Measurements from ENCODE around the gene JDP2. TPM values are rescaled to one million over a fixed set of nuclear protein-coding genes. Genes with fewer than 3 reads are reported as not detected.

Gene JDP2
- total and polyA plus RNA-seq, 12 donors = 6.8 to 59.8 (median 31.8) TPM

DNA sequence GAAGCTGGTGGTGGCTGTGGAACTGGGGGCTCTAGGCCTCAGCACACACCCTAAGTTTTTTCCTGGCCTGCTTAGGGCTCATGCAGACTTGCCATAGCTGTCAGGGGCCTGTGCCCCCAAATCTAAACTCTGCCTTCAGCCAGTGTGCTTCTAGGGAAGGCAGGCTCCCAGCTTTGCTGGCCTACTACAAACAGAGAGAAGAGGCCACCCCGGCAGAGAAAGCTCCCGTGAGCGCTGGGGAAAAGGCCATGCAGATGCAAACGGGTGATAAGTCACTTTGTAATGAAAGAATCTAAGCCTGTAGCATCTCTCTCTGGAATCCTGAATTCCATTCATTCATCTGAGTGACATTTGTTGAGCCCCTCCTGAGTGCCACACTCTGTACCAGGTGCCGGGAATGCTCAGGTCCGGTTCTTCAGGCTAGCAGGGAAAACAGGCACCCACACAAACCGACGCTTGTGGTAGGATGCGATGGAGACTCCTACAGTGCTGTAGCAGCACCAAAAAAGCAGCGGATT is 29.9 kb downstream of the JDP2 start:
- Histone ChIP-seq H3K27me3 (no peaks in the 10 kb centered on the region), H3K4me1 (replicated peaks in 1 of 2) (peaks cover 21 to 40% of the 10 kb centered on the region in 2 donors), H3K4me3 (no peak overlapping the region), H3K9me3 (replicated peaks in 1 of 3) (no peaks in the 10 kb centered on the region), H3K27ac (no peak overlapping the region), H3K36me3 (replicated peaks in 1 of 2) (peaks cover 0 to 17% of the 10 kb centered on the region in 2 donors)
- intact Hi-C loops (cut with DNase I) = no loop called here
- WGBS, 4 donors = 91 to 94% (median 93%) methylated on average over 9 to 10 of the region's 10 CpGs
- DNase-seq = no peak
- TF ChIP-seq, protein P1, sequence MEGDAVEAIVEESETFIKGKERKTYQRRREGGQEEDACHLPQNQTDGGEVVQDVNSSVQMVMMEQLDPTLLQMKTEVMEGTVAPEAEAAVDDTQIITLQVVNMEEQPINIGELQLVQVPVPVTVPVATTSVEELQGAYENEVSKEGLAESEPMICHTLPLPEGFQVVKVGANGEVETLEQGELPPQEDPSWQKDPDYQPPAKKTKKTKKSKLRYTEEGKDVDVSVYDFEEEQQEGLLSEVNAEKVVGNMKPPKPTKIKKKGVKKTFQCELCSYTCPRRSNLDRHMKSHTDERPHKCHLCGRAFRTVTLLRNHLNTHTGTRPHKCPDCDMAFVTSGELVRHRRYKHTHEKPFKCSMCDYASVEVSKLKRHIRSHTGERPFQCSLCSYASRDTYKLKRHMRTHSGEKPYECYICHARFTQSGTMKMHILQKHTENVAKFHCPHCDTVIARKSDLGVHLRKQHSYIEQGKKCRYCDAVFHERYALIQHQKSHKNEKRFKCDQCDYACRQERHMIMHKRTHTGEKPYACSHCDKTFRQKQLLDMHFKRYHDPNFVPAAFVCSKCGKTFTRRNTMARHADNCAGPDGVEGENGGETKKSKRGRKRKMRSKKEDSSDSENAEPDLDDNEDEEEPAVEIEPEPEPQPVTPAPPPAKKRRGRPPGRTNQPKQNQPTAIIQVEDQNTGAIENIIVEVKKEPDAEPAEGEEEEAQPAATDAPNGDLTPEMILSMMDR (IDR thresholded peaks at IDR 0.05) = no peak
- TF ChIP-seq POLR2A (IDR thresholded peaks at IDR 0.05) = no peak

DNA sequence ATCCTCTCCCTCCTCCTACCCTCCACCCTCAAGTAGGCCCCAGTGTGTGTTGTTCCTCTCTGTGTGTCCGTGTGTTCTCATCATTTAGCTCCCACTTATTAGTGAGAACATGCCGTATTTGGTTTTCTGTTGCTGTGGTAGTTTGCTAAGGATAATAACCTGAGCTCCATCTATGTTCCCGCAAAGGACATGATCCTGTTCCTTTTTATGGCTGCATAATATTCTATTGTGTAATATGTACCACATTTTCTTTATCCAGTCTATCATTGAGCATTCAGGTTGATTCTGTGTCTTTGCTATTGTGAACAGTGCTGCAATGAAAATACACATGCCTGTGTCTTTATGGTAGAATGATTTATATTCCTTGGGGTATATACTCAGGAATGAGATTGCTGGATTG is 30.5 kb downstream of the JDP2 start:
- H3K36me3 ChIP-seq (replicated peaks in 1 of 2) = peaks cover 0 to 23% of the 10 kb centered on the region in 2 donors
- WGBS, 4 donors = 62 to 100% (median 90%) methylated on average over 3 of the region's 3 CpGs
- intact Hi-C loops (cut with DNase I) = no loop called here
- no peak for TF ChIP-seq POLR2A (IDR thresholded peaks at IDR 0.05)
- TF ChIP-seq, protein P1 (IDR thresholded peaks at IDR 0.05) = no peak
- no peak overlapping the region for H3K4me3 ChIP-seq
- peaks cover 15 to 34% of the 10 kb centered on the region in 2 donors for H3K4me1 ChIP-seq (replicated peaks in 1 of 2)
- no peaks in the 10 kb centered on the region for H3K9me3 ChIP-seq (replicated peaks in 1 of 3)
- no peaks in the 10 kb centered on the region for H3K27me3 ChIP-seq
- H3K27ac ChIP-seq = peak overlapping the region in 1 of 5 donors; percentile 85
- DNase-seq = no peak

DNA sequence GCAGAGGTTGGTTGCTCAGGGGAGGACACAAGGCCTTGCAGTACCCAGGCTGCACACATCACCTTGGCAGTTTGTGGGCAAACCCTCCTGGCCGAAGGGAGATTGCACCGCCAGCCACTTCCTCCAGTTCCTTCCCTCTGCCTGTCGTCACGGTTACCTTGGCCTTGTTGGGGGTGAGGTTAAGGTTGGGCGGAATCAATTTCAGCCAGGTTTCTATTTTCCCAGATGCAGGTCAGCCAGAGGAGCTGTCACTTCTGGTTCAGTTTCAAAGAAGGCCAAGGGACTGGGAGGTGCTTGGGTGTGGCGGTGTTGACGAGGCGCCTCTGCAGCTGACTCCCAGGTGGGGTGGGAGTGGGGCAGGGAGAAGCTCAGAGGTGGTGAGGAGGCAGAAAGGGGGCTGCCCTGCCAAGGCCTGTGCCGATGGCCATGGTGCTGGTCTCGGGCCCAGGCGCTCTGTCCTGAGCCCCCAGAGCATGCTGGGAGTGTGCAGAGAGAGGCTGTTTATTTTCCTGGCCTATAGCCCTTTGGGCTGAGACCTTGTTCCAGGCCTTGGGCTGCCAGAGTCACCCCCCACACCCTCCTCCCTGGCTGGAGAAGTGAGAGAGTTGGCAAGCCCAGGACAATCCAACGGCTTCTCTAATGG is 31.4 kb downstream of the JDP2 start:
- WGBS, 4 donors = 26 to 41% (median 28%) methylated on average over 10 to 12 of the region's 12 CpGs
- no peaks in the 10 kb centered on the region for H3K9me3 ChIP-seq (replicated peaks in 1 of 3)
- no peak overlapping the region for H3K4me3 ChIP-seq
- TF ChIP-seq POLR2A (IDR thresholded peaks at IDR 0.05) = no peak
- TF ChIP-seq, protein P1 (IDR thresholded peaks at IDR 0.05) = peak in 3 of 6 experiments; percentile 15 to 28 (median 19)
- DNase-seq = peak; percentile 43 to 89 (median 77)
- no peaks in the 10 kb centered on the region for H3K27me3 ChIP-seq
- H3K4me1 ChIP-seq (replicated peaks in 1 of 2) = peaks cover 15 to 25% of the 10 kb centered on the region in 2 donors
- intact Hi-C loops (cut with DNase I) = no loop called here
- H3K27ac ChIP-seq = peak overlapping the region in 3 of 5 donors; percentile 10 to 85 (median 63)
- H3K36me3 ChIP-seq (replicated peaks in 1 of 2) = peaks cover 0 to 23% of the 10 kb centered on the region in 2 donors

DNA sequence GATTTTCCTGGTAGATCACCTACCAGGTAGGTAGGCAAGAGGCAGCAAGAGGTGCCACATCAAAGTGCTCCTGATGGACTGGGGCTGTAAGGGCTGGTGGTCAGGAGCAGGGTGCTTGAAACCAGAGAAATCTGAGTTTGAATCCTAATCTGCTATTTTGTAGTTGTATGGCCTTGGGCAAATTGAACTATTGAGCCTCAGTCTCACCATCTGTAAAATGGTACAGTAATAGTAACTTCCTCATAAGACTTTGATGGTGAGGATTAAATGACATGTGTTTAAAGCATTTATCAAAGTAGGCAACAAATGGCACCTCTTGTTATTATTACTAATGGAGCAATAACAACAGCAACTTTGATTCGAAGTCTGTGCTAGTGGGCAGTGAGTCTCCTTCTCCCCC is 32.0 kb downstream of the JDP2 start:
- TF ChIP-seq, protein P1 (IDR thresholded peaks at IDR 0.05) = no peak
- no peak for TF ChIP-seq POLR2A (IDR thresholded peaks at IDR 0.05)
- H3K27ac ChIP-seq = peak overlapping the region in 3 of 5 donors; percentile 10 to 85 (median 63)
- H3K9me3 ChIP-seq (replicated peaks in 1 of 3) = no peaks in the 10 kb centered on the region
- intact Hi-C loops (cut with DNase I) = no loop called here
- peaks cover 0 to 23% of the 10 kb centered on the region in 2 donors for H3K36me3 ChIP-seq (replicated peaks in 1 of 2)
- H3K4me1 ChIP-seq (replicated peaks in 1 of 2) = peaks cover 12 to 21% of the 10 kb centered on the region in 2 donors
- no peak overlapping the region for H3K4me3 ChIP-seq
- no peaks in the 10 kb centered on the region for H3K27me3 ChIP-seq
- 86 to 100% (median 92%) methylated on average over 1 of the region's 1 CpG for WGBS, 4 donors
- DNase-seq = no peak
